Measurements from ENCODE around the gene APOH. TPM values are rescaled to one million over a fixed set of nuclear protein-coding genes. Genes with fewer than 3 reads are reported as not detected.

APOH gene
- total and polyA plus RNA-seq, 9 of the 15 experiments (the other 6 are each of a cell fraction or from before 2014, with no cell fraction given): 1.1 TPM; not detected in 8

GRCh38 chr17:66255112-66255511 lies 25.9 kb upstream of the APOH start (continued):
- TF ChIP-seq, protein P1, sequence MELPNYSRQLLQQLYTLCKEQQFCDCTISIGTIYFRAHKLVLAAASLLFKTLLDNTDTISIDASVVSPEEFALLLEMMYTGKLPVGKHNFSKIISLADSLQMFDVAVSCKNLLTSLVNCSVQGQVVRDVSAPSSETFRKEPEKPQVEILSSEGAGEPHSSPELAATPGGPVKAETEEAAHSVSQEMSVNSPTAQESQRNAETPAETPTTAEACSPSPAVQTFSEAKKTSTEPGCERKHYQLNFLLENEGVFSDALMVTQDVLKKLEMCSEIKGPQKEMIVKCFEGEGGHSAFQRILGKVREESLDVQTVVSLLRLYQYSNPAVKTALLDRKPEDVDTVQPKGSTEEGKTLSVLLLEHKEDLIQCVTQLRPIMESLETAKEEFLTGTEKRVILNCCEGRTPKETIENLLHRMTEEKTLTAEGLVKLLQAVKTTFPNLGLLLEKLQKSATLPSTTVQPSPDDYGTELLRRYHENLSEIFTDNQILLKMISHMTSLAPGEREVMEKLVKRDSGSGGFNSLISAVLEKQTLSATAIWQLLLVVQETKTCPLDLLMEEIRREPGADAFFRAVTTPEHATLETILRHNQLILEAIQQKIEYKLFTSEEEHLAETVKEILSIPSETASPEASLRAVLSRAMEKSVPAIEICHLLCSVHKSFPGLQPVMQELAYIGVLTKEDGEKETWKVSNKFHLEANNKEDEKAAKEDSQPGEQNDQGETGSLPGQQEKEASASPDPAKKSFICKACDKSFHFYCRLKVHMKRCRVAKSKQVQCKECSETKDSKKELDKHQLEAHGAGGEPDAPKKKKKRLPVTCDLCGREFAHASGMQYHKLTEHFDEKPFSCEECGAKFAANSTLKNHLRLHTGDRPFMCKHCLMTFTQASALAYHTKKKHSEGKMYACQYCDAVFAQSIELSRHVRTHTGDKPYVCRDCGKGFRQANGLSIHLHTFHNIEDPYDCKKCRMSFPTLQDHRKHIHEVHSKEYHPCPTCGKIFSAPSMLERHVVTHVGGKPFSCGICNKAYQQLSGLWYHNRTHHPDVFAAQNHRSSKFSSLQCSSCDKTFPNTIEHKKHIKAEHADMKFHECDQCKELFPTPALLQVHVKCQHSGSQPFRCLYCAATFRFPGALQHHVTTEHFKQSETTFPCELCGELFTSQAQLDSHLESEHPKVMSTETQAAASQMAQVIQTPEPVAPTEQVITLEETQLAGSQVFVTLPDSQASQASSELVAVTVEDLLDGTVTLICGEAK (IDR thresholded peaks at IDR 0.05): peak; percentile 86
- TF ChIP-seq, protein P1 (CRISPR knock-in tag; IDR thresholded peaks at IDR 0.05): 0 out of 2 replicates have a peak, but pooled peaks have one; percentile 28
- TF ChIP-seq ELF2 (CRISPR knock-in tag; IDR thresholded peaks at IDR 0.05) (0 out of 2 replicates have a peak, but pooled peaks have one; percentile 16), ZNF830 (CRISPR knock-in tag; IDR thresholded peaks at IDR 0.05) (no peak), ZNF586 (CRISPR knock-in tag; conservative IDR thresholded peaks at IDR 0.05) (no peak), ZNF551 (CRISPR knock-in tag; IDR thresholded peaks at IDR 0.05) (no peak), TEAD4 (IDR thresholded peaks at IDR 0.05; ENCODE audit: low read length) (no peak), TEAD4 (CRISPR knock-in tag; IDR thresholded peaks at IDR 0.05; ENCODE audit: borderline replicate concordance) (no peak), SP1 (CRISPR knock-in tag; IDR thresholded peaks at IDR 0.05) (no peak), POLR3G (IDR thresholded peaks at IDR 0.05; ENCODE audit: extremely low read depth, insufficient read length, insufficient replicate concordance) (no peak), POLR2G (IDR thresholded peaks at IDR 0.05; ENCODE audit: low read depth, low read length) (no peak), LARP7 (IDR thresholded peaks at IDR 0.05) (no peak), ZSCAN29 (IDR thresholded peaks at IDR 0.05) (no peak), RFX7 (CRISPR knock-in tag; IDR thresholded peaks at IDR 0.05) (no peak), ZEB2 (IDR thresholded peaks at IDR 0.05) (no peak), KAT8 (IDR thresholded peaks at IDR 0.05; ENCODE audit: low read depth) (no peak), HMG20A (CRISPR knock-in tag; conservative IDR thresholded peaks at IDR 0.05) (no peak)
- TF ChIP-seq, protein P2, sequence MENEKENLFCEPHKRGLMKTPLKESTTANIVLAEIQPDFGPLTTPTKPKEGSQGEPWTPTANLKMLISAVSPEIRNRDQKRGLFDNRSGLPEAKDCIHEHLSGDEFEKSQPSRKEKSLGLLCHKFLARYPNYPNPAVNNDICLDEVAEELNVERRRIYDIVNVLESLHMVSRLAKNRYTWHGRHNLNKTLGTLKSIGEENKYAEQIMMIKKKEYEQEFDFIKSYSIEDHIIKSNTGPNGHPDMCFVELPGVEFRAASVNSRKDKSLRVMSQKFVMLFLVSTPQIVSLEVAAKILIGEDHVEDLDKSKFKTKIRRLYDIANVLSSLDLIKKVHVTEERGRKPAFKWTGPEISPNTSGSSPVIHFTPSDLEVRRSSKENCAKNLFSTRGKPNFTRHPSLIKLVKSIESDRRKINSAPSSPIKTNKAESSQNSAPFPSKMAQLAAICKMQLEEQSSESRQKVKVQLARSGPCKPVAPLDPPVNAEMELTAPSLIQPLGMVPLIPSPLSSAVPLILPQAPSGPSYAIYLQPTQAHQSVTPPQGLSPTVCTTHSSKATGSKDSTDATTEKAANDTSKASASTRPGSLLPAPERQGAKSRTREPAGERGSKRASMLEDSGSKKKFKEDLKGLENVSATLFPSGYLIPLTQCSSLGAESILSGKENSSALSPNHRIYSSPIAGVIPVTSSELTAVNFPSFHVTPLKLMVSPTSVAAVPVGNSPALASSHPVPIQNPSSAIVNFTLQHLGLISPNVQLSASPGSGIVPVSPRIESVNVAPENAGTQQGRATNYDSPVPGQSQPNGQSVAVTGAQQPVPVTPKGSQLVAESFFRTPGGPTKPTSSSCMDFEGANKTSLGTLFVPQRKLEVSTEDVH (IDR thresholded peaks at IDR 0.05; ENCODE audit: low read depth, partially characterized antibody): no peak
- TF ChIP-seq, protein P3, sequence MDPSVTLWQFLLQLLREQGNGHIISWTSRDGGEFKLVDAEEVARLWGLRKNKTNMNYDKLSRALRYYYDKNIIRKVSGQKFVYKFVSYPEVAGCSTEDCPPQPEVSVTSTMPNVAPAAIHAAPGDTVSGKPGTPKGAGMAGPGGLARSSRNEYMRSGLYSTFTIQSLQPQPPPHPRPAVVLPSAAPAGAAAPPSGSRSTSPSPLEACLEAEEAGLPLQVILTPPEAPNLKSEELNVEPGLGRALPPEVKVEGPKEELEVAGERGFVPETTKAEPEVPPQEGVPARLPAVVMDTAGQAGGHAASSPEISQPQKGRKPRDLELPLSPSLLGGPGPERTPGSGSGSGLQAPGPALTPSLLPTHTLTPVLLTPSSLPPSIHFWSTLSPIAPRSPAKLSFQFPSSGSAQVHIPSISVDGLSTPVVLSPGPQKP (CRISPR knock-in tag; IDR thresholded peaks at IDR 0.05): no peak

Measured in K562 (cell line).